Tibial artery (tissue), 4 donors: ENCODE results near the gene ADAMTS16.

ENCODE experiments used
- DNase-seq, 2 donors: peaks; one replicate each; pipeline ENCODE4 v3.0.0-alpha.2; 2019
- H3K27ac ChIP-seq, 2 donors: fragments of 200-600 bp; sonication (generic) in 1 of 2; 1 replicate in 1 of 2; 2 replicates in 1 of 2; pipeline ENCODE4 v1.5.1; 2018 to 2019; ENCODE audit warnings: mild to moderate bottlenecking in 1 of 2
- H3K27me3 ChIP-seq, 2 donors: fragments of 200-600 bp; sonication (generic) in 1 of 2; one replicate each; pipeline versions ENCODE4 v1.5.1 to v1.6.0; 2016 to 2019
- H3K36me3 ChIP-seq, 3 donors: fragments of 200-600 bp; sonication (generic) in 2 of 3; one replicate each; pipeline ENCODE4 v1.5.1; 2016 to 2019; ENCODE audit warnings: mild to moderate bottlenecking in 2 of 3
- H3K4me1 ChIP-seq, 4 donors: fragments of 200-600 bp; sonication (generic) in 2 of 4; 1 replicate in 3 of 4; 2 replicates in 1 of 4; pipeline ENCODE4 v1.5.1; 2016 to 2019
- H3K4me3 ChIP-seq, 2 donors: fragments of 200-600 bp; sonication (generic) in 1 of 2; 1 replicate in 1 of 2; 2 replicates in 1 of 2; pipeline ENCODE4 v1.5.1; 2018 to 2019; ENCODE audit warnings: mild to moderate bottlenecking in 2 of 2
- H3K9me3 ChIP-seq, 3 donors: fragments of 200-600 bp; sonication (generic) in 1 of 3; one replicate each; pipeline ENCODE4 v1.5.1; 2016 to 2019
- intact Hi-C: fragments of 100-400 bp; cut with DNase I; formaldehyde crosslinking; loops from one replicate; pipeline ENCODE4 v1.15.0; 2023; ENCODE audit warnings: low total_unique reads
- TF ChIP-seq, protein P1 (sequence below), 2 experiments: fragments of 200-600 bp in 1 of 2; fragments of 450-650 bp in 1 of 2; IDR thresholded peaks; one replicate each; pipeline ENCODE4 v1.5.1; 2017 to 2019; ENCODE audit warnings: antibody characterized with exemption in 2 of 2, mild to moderate bottlenecking in 1 of 2, moderate library complexity in 1 of 2

The ADAMTS16 gene

DNA sequence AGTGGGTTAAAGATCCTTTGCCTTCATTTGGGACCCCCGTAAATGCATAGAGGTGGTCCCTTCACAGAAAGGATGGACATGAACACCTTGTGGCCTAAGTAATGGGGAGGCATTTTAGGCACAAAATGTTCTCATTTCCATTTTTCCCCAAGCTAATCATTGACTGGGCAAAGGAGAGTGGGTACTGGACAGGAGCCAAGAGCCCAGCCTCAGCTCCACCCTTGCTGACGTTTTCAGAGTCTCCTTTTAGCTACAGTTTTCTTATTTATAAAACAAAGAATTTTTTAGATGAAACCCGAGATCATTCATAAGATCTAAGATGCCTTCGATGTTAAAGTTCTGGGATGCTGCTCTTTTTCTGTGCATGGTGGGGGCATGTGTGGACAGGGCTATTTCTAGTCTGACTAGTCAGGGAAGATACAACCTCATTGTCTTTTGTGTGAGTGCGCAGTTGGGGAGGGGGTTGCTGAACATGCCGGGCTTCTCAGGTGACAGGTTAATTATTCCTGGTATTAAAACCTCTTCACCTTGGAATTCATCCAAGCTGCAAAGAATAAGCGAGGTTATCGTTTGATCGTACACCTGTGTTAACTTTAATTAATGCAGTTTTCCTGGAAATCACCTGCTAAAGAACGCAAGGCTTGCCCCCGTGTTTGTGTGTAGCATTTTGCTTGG, 48.4 kb downstream of the ADAMTS16 start:
- Histone ChIP-seq H3K27me3 (no peaks in the 10 kb centered on the region), H3K36me3 (no peaks in the 10 kb centered on the region), H3K4me3 (no peak overlapping the region), H3K27ac (no peak overlapping the region), H3K4me1 (no peaks in the 10 kb centered on the region), H3K9me3 (no peaks in the 10 kb centered on the region)
- intact Hi-C loops, result no loop called here
- TF ChIP-seq, protein P1, sequence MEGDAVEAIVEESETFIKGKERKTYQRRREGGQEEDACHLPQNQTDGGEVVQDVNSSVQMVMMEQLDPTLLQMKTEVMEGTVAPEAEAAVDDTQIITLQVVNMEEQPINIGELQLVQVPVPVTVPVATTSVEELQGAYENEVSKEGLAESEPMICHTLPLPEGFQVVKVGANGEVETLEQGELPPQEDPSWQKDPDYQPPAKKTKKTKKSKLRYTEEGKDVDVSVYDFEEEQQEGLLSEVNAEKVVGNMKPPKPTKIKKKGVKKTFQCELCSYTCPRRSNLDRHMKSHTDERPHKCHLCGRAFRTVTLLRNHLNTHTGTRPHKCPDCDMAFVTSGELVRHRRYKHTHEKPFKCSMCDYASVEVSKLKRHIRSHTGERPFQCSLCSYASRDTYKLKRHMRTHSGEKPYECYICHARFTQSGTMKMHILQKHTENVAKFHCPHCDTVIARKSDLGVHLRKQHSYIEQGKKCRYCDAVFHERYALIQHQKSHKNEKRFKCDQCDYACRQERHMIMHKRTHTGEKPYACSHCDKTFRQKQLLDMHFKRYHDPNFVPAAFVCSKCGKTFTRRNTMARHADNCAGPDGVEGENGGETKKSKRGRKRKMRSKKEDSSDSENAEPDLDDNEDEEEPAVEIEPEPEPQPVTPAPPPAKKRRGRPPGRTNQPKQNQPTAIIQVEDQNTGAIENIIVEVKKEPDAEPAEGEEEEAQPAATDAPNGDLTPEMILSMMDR (IDR thresholded peaks at IDR 0.05), result no peak
- no peak for DNase-seq

DNA sequence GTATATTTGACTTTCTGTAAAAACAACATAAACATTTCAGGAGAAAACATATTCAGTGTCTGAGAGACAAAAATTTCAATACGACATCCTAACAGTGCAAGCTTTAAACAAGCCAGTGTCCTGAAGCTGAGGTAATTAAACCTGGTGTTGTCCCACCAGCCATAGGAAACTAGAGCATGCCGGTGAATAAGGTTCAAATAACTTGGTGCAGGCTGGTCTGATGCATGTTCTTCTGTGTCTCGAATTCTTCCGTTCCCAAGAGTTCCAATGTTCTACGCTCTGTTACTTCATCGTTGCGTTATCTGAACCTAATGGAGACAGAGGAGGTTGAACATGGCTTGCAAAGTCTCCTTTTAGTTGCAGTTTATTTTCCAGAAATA, 48.9 kb downstream of the ADAMTS16 start:
- H3K27me3 ChIP-seq, result no peaks in the 10 kb centered on the region
- TF ChIP-seq, protein P1 (IDR thresholded peaks at IDR 0.05), result no peak
- H3K27ac ChIP-seq, result no peak overlapping the region
- H3K4me1 ChIP-seq, result no peaks in the 10 kb centered on the region
- no peaks in the 10 kb centered on the region for H3K9me3 ChIP-seq
- no peaks in the 10 kb centered on the region for H3K36me3 ChIP-seq
- intact Hi-C loops, result no loop called here
- no peak overlapping the region for H3K4me3 ChIP-seq
- DNase-seq, result no peak

DNA sequence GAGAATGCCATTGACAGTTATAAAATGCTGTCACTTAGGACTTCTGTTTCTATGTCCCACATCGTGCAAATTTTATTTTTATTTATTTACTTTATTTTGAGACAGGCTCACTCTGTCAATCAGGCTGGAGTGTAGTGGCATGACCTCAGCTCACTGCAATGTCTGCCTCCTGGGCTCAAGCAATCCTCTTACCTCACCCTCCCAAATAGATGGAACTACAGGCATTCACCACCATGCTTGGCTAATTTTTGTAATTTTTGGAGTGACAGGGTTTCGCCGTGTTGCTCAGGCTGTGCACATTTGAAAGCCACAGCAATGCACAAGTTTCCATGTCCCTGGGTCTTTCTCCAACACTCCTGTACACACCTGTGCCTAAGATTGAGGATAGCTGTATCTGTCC, 51.8 kb downstream of the ADAMTS16 start:
- TF ChIP-seq, protein P1 (IDR thresholded peaks at IDR 0.05), result no peak
- no peak for DNase-seq
- no peaks in the 10 kb centered on the region for H3K4me1 ChIP-seq
- intact Hi-C loops, result no loop called here
- no peak overlapping the region for H3K27ac ChIP-seq
- H3K4me3 ChIP-seq, result no peak overlapping the region
- no peaks in the 10 kb centered on the region for H3K36me3 ChIP-seq
- no peaks in the 10 kb centered on the region for H3K27me3 ChIP-seq
- no peaks in the 10 kb centered on the region for H3K9me3 ChIP-seq

DNA sequence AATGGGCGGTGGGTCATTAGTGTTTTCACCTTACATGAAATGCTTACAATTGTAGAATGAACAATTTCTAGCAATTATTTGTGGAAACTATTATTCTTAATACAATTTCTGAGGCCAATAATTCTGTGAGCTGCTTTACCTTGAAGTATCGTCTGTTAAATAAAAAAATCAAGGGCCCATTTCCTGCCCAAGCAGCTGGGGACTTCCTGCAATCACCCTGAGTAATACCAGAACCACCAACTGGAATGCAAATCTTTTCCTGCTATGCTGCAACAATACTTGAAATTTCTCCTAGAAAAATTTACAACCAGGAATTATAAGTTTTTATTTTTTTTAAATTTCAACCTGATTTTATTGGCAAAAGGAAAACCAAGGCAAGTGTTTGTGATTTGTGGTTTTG, 52.6 kb downstream of the ADAMTS16 start:
- Histone ChIP-seq H3K4me1 (no peaks in the 10 kb centered on the region), H3K27me3 (no peaks in the 10 kb centered on the region), H3K9me3 (no peaks in the 10 kb centered on the region), H3K4me3 (no peak overlapping the region), H3K27ac (no peak overlapping the region), H3K36me3 (no peaks in the 10 kb centered on the region)
- intact Hi-C loops, result no loop called here
- TF ChIP-seq, protein P1 (IDR thresholded peaks at IDR 0.05), result no peak
- no peak for DNase-seq

DNA sequence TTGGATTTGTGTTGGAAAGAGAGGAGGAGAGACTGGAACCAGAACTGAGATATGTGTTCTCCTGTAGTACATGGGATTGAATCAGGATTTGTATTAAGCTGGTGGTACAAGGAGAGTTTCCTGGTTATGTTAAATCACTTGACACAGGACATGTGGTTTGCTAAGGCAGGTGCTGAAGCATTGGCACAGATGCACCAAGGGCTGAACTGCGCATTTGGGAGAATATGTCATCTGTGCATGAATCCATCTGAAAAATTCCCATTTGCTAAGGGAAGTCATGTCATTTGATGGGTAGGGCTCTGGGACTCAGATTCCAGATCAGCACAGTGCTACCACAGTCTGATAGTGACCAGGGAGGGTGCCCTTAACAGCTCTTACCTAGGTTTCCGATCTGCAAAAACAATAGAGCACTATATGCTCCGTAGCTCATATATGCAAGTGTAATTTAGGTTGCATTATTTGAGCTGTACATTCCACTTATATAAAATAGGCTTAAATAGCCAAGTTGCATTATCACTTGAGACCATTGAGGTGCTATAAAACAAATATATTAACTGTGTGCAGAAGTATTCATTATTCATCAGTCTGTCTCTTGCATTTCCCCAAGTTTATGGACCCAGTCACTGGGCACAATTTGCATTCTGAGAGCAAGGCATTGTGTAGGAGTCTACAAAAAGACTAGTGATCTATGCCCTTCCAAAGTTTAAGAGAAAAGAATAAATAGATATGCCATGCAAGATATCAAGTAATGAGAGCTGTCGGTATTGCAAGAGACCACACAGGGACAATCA, 55.2 kb downstream of the ADAMTS16 start:
- no peaks in the 10 kb centered on the region for H3K27me3 ChIP-seq
- no peak overlapping the region for H3K4me3 ChIP-seq
- no peaks in the 10 kb centered on the region for H3K9me3 ChIP-seq
- DNase-seq, result no peak
- intact Hi-C loops, result no loop called here
- no peaks in the 10 kb centered on the region for H3K36me3 ChIP-seq
- H3K27ac ChIP-seq, result no peak overlapping the region
- no peaks in the 10 kb centered on the region for H3K4me1 ChIP-seq
- TF ChIP-seq, protein P1 (IDR thresholded peaks at IDR 0.05), result no peak
